ENCODE results near the gene P2RY12.
A peak's percentile ranks its signal among the peaks of the same experiment; 100 is the strongest.

P2RY12 gene

DNA sequence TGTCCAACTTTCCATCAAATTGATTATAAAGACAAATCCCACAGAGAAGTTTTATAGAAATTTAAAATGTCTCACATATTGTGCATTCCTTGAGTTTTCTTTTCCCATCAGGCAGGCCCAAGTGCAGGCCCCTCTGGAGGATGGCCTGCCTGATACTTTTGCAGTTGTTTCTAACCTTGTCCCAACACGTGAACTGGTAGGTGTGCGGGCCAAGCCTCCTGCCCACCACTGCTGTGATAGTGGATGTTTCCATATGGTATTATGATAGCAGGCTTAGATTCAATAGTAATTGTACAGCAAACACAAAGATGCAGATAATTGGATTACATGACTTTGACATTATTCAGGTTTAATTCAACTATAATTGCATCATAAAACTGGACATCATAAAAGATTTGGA is 1.4 kb downstream of the P2RY12 start:
- Mint-ChIP-seq H3K27me3 (peaks cover 4% of the 10 kb centered on the region), H3K36me3 (no peaks in the 10 kb centered on the region), H3K4me3 (no peak overlapping the region), H3K9me3 (no peaks in the 10 kb centered on the region), H3K27ac (no peak overlapping the region), H3K4me1 (peaks cover 11% of the 10 kb centered on the region)
- CTCF ChIA-PET: no interaction called here
- DNase-seq: no peak

DNA sequence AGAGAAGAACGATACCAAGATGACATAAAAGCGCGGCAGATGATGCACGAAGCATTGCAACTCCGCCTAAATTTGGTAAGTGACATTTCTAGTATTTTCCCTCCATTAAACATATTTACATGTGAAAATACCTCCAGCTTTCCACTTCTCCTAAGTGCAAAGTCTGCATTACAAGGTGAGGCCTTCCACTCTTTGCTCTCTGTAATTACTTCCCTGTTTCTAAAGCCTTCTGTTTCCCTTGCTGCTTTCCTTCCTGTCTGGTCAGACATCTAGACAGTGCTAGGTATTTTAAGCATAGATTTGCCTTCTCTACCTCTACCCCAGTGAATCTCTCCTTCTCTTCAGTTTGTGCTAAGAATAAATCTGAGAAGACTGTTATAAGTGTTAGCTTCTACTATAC is 1.9 kb downstream of the P2RY12 start:
- Mint-ChIP-seq H3K4me1 (peaks cover 7% of the 10 kb centered on the region), H3K36me3 (no peaks in the 10 kb centered on the region), H3K9me3 (no peaks in the 10 kb centered on the region), H3K4me3 (no peak overlapping the region), H3K27me3 (peaks cover 5% of the 10 kb centered on the region), H3K27ac (no peak overlapping the region)
- no peak for DNase-seq
- CTCF ChIA-PET: no interaction called here

DNA sequence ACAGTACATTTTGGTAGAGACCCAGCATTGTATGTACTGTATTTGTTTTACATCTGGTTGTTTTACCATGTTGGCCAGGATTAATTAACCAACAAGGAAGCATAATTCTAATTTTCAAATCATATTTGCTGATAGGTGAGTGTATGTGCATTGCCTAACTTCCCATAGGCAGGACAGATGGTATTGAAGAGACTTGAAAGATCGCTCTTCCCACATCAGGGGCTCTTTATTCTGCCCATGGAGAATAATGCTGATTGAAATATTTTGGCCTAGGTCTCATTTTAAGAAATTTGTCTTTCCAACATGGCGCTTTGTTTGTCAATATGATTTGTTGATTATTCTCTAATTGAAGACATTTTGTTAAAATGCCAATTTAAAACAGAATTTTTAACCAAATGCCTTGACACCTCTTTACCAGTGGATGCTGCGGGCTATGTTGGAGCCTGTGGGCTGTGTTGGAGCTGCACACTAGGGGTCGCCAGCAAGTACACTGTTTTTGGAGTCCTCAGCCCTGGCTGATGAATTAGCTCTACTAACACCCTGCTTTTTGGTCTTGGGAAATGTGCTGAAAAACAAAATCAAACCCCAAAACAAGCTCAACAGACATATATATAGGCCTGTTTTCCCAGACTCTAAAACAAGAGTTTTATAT is 5.3 kb downstream of the P2RY12 start:
- no peaks in the 10 kb centered on the region for H3K36me3 Mint-ChIP-seq
- CTCF ChIA-PET: interaction anchor here (1.1 kb wide), 1 partner anchor 32 kb away, joined by 4 read pairs; no protein-coding TSS in a partner anchor
- H3K4me3 Mint-ChIP-seq: no peak overlapping the region
- peak; percentile 23 for DNase-seq
- no peaks in the 10 kb centered on the region for H3K9me3 Mint-ChIP-seq
- peaks cover 4% of the 10 kb centered on the region for H3K27me3 Mint-ChIP-seq
- no peaks in the 10 kb centered on the region for H3K4me1 Mint-ChIP-seq
- no peak overlapping the region for H3K27ac Mint-ChIP-seq

DNA sequence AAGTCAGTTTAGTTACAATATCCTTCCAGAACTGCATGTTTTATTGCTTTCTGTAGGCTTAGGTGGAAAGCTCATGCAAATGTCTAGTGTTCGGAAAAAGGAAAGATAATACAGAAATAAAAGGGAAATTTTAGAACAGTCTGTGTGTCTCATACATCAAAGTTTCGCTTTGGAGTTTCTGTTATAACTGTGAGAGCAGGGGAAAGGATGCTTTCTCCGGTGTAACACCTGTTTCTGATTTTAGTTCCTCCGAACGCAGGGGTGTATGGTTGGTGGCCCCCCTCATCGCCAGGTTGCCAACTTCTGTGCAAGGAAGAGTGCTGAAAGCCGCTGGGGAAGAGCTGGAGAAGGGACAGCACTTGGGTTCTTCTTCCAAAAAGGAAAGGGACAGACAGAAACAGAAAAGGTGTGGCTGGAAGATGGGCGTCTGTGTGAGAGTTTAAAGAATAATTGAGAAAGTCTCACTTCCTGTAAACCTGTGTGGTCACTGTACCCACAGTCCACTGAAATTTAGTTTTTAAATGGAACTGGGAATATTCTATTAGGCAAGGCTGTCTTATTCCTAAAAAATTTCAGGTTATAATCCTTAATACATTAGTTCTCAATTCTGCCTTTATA is 6.7 kb downstream of the P2RY12 start:
- CTCF ChIA-PET: interaction anchor here (1.0 kb wide), 1 partner anchor 16 kb away, joined by 4 read pairs; no protein-coding TSS in a partner anchor

DNA sequence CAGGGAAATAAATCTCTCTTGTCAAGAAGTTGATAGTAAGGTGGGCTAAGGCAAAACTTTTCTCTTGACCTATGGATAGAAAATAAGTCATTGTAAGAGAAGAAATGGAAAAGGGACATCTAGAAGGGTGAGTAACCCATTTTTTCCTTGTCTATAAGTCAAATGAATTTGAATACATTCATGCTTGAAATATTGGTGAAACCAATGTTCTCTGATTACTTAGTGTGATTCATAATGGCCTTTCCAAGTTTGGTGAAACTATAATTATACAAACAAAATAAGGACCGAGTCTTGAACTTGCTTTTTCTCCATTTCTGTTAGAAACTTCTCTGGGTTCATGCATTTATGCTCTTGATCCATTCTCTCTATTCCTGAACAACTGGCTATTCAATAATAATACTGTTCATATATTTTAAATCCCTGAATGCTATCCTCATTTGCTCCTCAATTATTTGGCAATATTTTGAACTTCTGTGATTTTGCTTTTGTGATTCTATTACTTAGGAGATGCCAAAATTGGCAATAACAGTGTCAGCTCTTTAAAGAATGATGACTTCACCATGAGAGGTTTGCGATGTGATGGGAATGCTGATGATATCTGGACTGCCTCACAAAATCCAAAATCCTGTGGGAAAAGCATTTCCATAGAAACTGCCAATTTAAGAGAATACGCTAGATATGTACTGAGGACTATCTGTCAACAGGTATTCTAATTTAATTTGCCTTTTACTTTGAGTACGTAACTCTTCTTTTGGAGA is 12.3 kb downstream of the P2RY12 start:
- Mint-ChIP-seq H3K36me3 (no peaks in the 10 kb centered on the region), H3K9me3 (no peaks in the 10 kb centered on the region), H3K4me3 (no peak overlapping the region), H3K27me3 (no peaks in the 10 kb centered on the region), H3K27ac (no peak overlapping the region), H3K4me1 (no peaks in the 10 kb centered on the region)
- DNase-seq: no peak
- CTCF ChIA-PET: no interaction called here

More for the DNA sequence above, 6.7 kb downstream of the P2RY12 start:
- no peak overlapping the region for H3K27ac Mint-ChIP-seq
- DNase-seq: no peak
- no peaks in the 10 kb centered on the region for H3K4me1 Mint-ChIP-seq
- no peaks in the 10 kb centered on the region for H3K36me3 Mint-ChIP-seq
- no peaks in the 10 kb centered on the region for H3K9me3 Mint-ChIP-seq
- no peak overlapping the region for H3K4me3 Mint-ChIP-seq
- peaks cover 4% of the 10 kb centered on the region for H3K27me3 Mint-ChIP-seq

DNA sequence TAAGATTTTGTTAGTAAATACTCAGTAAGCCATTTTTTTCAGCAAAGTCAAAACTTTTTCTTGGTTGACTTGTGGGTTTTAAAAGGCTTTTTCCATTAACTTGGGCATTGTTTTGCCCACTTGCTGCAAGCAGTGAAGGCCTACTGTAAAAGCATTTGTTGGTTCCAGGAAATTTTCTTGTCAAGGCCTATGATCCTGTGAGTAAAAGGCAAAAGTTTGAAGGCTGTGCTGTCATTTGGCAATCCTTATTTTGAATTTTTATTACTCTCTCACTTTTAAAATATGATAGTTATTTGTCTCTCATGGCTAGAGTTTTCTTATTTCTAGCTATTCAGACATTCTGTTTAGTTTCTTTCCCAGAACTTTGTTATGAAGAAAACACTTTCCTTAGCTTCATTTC is 13.0 kb downstream of the P2RY12 start:
- H3K36me3 Mint-ChIP-seq: no peaks in the 10 kb centered on the region
- no peaks in the 10 kb centered on the region for H3K4me1 Mint-ChIP-seq
- no peaks in the 10 kb centered on the region for H3K9me3 Mint-ChIP-seq
- DNase-seq: no peak
- CTCF ChIA-PET: interaction anchor here (1.3 kb wide), 1 partner anchor 44 kb away, joined by 3 read pairs; no protein-coding TSS in a partner anchor
- no peak overlapping the region for H3K27ac Mint-ChIP-seq
- H3K4me3 Mint-ChIP-seq: no peak overlapping the region
- no peaks in the 10 kb centered on the region for H3K27me3 Mint-ChIP-seq

DNA sequence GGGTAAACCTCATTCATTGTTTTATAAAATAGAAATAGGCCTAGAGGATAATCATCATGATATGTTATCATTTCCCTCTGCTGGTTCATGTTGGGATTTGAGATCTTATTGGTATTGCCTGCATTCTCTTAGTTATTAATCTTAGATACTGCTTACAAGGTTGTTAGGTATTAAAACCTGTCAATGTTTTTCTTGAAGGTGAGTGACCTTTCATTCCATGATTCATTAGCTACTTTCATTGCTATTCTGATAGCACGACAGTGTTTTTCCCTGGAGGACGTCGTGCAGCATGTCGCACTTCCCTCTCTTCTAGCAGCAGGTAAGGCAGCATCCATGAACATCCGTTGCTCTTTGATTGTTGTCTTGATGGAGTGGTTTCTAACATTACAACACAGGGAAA is 17.1 kb downstream of the P2RY12 start:
- Mint-ChIP-seq H3K27me3 (no peaks in the 10 kb centered on the region), H3K27ac (no peak overlapping the region), H3K4me3 (no peak overlapping the region), H3K9me3 (no peaks in the 10 kb centered on the region), H3K36me3 (no peaks in the 10 kb centered on the region), H3K4me1 (no peaks in the 10 kb centered on the region)
- CTCF ChIA-PET: no interaction called here
- DNase-seq: no peak

DNA sequence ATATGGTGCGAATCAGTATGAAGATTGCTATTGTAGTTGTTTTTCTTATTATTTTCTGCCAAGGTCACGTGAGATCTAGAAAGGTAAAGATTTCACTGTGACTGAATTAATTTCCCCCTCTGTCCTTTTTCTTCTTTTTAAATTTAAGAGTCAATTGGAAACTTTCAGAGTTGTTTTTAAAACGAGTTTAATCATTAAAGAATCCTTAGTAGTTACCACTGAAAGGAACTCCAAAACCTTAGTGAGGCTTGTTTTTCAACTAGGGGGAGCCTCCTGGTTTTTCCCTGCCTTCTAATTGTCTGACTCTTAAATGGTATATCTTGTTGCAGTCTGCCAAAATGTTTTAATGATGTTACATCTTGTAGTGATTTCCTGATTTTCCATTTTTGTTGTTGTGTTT is 17.6 kb downstream of the P2RY12 start:
- Mint-ChIP-seq H3K4me3 (no peak overlapping the region), H3K27me3 (no peaks in the 10 kb centered on the region), H3K4me1 (no peaks in the 10 kb centered on the region), H3K9me3 (no peaks in the 10 kb centered on the region), H3K36me3 (no peaks in the 10 kb centered on the region), H3K27ac (no peak overlapping the region)
- no peak for DNase-seq
- CTCF ChIA-PET: no interaction called here

DNA sequence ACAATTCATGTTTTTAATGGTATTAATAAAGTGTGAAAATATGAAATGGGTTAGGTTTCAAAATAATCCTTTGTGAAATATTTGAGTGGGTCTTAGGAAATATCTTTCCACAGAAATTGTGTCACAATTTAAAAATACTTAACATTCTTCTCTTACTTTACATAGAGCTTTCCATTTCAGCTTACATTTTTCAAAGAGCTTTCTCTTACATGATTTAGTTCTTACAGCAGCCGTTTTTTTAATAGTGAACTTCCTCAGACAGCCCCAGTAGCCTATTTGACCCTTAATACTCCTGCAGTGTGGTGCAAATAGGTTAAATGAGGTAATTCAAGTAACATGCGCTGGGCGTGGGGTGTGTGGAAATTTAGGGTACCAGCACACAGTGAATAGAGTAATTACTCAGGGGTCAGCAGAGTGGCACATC is 21.8 kb downstream of the P2RY12 start:
- Mint-ChIP-seq H3K9me3 (no peaks in the 10 kb centered on the region), H3K27me3 (peaks cover 3% of the 10 kb centered on the region), H3K27ac (no peak overlapping the region), H3K4me3 (no peak overlapping the region), H3K36me3 (no peaks in the 10 kb centered on the region), H3K4me1 (no peaks in the 10 kb centered on the region)
- CTCF ChIA-PET: interaction anchor here (1.1 kb wide), 1 partner anchor 135 kb away, joined by 3 read pairs; no protein-coding TSS in a partner anchor
- DNase-seq: no peak

DNA sequence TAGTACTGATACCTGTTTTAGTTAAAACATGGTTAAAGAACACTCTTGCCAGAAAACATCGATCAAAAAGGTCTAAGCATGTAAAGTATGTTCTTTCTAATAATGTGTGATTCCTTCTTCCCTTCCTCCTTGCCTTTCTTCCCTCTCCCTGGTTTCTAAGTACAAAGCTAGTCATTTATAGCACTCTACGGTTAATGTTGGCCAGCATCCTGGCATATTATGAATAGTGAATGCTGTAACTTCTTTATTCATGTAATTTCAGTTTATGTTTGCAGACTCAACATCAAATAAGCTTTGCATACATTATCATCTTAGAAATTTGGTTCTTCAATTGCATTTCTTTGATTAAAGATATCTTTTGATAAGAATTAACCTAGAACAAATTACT is 27.1 kb downstream of the P2RY12 start:
- no peak overlapping the region for H3K4me3 Mint-ChIP-seq
- no peaks in the 10 kb centered on the region for H3K9me3 Mint-ChIP-seq
- no peaks in the 10 kb centered on the region for H3K4me1 Mint-ChIP-seq
- CTCF ChIA-PET: no interaction called here
- peaks cover 3% of the 10 kb centered on the region for H3K27me3 Mint-ChIP-seq
- H3K27ac Mint-ChIP-seq: no peak overlapping the region
- no peaks in the 10 kb centered on the region for H3K36me3 Mint-ChIP-seq
- DNase-seq: no peak

DNA sequence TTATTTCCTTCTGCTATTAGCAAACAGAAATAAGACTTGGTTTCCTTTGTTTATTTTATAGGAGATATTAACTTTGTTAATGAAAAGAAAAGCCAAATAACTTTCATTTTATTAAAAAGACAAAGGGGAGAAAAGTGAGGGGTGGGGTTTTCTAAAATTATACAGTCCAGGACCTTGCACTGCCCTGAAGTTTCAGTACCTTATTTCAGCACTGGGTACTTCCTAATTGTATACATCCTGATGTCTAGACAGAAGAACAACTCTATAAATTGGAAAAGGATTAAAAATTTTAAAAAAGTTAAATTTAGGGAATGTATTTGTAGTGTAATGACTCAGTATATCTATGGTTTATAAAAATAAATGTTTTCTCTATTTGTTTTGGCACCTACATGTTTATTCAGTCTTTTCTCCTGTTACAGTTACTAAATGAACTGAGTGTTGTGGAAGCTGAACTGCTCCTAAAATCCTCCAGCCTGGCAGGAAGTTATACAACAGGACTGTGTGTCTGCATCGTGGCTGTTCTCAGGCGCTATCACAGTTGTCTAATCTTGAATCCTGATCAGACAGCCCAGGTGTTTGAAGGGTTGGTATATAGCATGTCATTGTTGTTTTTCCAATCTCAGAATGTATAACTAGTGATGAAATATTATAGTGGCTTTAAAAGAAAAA is 27.6 kb downstream of the P2RY12 start:
- CTCF ChIA-PET: no interaction called here

DNA sequence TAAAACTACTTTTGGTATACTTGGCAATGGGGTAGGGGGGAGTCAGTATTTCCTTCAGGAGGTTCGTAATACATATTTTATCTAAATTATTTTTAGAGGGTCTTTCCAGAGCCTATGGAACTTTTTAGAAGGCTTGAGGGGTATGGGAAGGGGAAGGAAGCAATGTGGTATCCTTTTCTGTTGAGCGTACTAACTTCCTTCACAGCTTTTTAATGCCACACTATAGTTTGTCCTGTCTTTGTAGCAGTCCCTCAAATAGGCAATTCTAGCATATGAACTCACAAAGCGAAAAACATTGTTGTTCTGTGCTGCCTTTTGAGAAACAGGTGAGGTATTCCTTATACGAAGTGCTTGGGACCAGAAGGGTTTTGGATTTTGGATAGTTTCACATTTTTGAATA is 32.9 kb downstream of the P2RY12 start:
- no peaks in the 10 kb centered on the region for H3K36me3 Mint-ChIP-seq
- no peak overlapping the region for H3K27ac Mint-ChIP-seq
- no peak for DNase-seq
- H3K4me3 Mint-ChIP-seq: no peak overlapping the region
- H3K27me3 Mint-ChIP-seq: peaks cover 13% of the 10 kb centered on the region
- CTCF ChIA-PET: interaction anchor here (1.0 kb wide), 1 partner anchor 11 kb away, joined by 3 read pairs; no protein-coding TSS in a partner anchor
- peaks cover 2% of the 10 kb centered on the region for H3K4me1 Mint-ChIP-seq
- H3K9me3 Mint-ChIP-seq: no peaks in the 10 kb centered on the region

More for the DNA sequence above, 27.6 kb downstream of the P2RY12 start:
- Mint-ChIP-seq H3K4me1 (no peaks in the 10 kb centered on the region), H3K4me3 (no peak overlapping the region), H3K9me3 (no peaks in the 10 kb centered on the region), H3K27me3 (peaks cover 3% of the 10 kb centered on the region), H3K27ac (no peak overlapping the region), H3K36me3 (no peaks in the 10 kb centered on the region)
- no peak for DNase-seq

DNA sequence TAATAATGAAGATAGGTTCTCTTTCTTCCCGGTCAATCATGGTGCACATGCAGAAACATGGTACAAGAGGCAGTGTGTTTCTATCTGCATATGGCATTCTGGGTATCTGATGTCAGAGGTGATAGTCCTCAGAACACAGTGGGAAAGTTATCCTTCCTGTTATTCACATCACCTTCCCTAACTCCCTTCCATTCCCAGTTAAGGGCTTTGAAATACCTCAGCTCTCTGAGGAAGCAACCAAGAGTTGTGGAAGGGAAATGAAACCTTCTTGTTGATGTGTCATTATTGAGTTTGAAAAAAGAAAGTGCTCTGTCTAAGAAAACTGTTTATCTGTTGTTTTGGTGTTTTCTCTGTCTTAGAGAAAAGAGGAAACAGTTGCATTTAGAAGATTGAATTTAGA is 33.3 kb downstream of the P2RY12 start:
- Mint-ChIP-seq H3K27me3 (peaks cover 13% of the 10 kb centered on the region), H3K4me3 (no peak overlapping the region), H3K4me1 (peaks cover 2% of the 10 kb centered on the region), H3K36me3 (no peaks in the 10 kb centered on the region), H3K27ac (no peak overlapping the region), H3K9me3 (no peaks in the 10 kb centered on the region)
- CTCF ChIA-PET: interaction anchor here (1.0 kb wide), 1 partner anchor 10 kb away, joined by 3 read pairs; no protein-coding TSS in a partner anchor
- DNase-seq: no peak

DNA sequence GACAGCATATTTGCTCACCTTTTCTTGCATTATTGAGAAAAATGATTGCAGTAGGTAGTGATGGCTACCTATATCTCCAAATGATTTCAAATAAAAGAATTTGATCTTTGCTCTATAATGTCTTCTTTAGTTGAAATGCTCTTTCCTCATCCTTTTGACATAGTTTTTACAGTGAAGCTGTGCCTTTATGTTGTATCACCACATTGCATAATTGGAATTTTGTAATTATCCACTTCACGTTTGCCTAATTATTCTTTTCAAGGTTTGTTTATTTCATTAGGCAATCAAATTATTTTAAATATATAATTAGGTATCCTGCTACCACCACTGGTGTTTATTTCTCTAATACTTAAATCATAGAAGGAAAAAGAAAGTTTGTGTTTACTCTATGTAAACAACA is 33.9 kb downstream of the P2RY12 start:
- CTCF ChIA-PET: interaction anchor here (1.0 kb wide), 1 partner anchor 10 kb away, joined by 3 read pairs; no protein-coding TSS in a partner anchor
- H3K4me1 Mint-ChIP-seq: peaks cover 2% of the 10 kb centered on the region
- H3K27ac Mint-ChIP-seq: no peak overlapping the region
- no peaks in the 10 kb centered on the region for H3K36me3 Mint-ChIP-seq
- peaks cover 13% of the 10 kb centered on the region for H3K27me3 Mint-ChIP-seq
- H3K4me3 Mint-ChIP-seq: no peak overlapping the region
- DNase-seq: no peak
- no peaks in the 10 kb centered on the region for H3K9me3 Mint-ChIP-seq
